HG02642 (cell line): Measurements from ENCODE around the gene PHYHIPL.

Experiments
- ATAC-seq: cut with Tn5 transposase; IDR thresholded peaks from one replicate; pipeline ENCODE4 v1.9.1; 2021; ENCODE audit warnings: mild to moderate bottlenecking; ENCODE audit not compliant: unreplicated experiment, poor library complexity

Gene PHYHIPL

DNA sequence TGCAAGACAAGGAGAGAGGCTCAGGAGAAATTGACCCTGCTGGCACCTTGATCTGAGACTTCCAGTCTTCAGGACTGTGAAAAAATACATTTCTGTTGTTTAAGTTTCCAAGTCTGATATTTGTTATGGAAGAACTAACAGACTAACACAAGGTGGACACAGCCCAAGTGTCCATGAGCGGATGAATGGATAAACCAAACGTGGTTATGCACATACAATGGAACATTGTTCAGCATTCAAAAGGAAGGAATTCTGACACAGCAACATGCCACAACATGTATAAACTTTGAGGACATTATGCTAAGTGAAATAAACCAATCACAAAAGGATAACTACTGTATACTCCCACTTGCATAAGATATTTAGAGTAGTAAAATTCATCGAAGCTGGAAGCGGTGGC is 109.4 kb downstream of the PHYHIPL start:
- no peak for ATAC-seq

DNA sequence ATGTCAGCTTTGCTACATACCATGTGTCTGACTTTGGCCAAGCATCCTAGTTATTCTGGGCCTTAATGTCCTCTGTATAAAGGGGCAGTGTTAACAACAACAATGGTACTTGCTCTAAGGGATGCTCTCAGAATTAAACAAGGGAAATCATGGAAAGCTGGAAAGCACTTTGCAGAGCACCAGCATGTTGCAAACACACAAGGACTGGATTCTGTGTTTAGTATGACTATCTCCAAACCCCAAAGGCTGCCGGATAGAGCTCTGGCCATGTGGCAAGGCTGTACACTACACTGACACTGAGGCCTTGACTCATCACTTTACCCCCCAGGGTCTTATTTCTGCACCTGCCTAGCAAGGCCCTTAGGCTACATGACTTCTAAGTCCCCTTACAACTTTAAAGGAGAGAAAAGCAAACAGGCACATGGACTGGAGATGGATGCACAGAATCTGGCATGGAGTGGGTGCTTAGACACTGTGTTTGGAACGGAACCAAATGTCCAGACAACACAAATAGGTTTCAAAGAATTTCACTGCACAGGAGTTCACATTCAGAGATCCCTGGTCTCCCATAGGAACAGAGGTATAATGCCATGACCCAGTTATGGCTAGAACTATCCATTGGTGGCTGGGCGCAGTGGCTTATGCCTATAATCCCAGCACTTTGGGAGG is 111.3 kb downstream of the PHYHIPL start:
- no peak for ATAC-seq

DNA sequence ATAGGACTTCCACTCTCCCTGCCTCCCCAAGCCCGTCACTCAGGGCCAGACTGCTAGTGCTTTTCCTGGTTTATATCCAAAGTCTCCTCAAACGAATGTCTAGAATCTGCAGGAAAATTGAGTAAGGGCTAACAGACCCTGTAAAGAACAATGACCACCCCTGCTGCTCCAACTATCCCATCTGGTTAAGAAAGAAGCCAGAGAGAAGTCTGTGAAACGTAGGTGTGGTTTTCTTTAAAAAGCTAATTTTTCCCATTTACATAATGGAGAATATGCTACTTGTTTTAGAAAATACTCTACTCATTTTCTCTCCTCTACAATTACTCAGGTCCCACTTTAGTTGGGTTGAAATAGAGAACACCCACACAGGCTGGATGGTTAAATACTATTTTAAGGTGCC is 113.4 kb downstream of the PHYHIPL start:
- ATAC-seq: no peak

DNA sequence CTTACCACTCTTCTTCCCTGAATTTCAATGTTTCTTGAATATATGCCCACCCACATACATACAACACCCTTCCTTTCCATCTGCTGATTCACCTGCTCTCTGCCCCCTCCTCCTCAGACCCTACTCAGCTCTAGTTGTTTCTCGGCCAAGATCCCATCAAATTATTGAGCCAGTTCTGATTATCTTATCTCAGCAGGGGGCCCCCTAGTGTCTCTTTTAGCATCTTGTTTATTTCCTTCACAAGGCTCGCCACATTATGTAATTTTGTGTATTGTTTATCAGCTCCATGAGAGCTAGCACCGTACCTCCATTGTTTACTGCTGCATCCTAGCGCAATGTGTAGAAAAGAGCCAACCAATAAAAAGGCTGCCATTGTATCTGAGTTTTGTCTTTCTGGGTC is 114.0 kb downstream of the PHYHIPL start:
- ATAC-seq: no peak
